Liver (tissue), 3 donors: ENCODE measurements around the gene LHFPL6.

Experiments used
- ATF3 ChIP-seq: IDR thresholded peaks from 2 replicates; pipeline ENCODE4 v1.6.1; 2016; ENCODE audit warnings: antibody characterized with exemption
- EGR1 ChIP-seq, 2 donors: IDR thresholded peaks; 2 replicates each; pipeline ENCODE4 v1.6.1; 2016 to 2018; ENCODE audit warnings: antibody characterized with exemption in 2 of 2, low read depth in 2 of 2
- GABPA ChIP-seq, 2 donors: IDR thresholded peaks in 1 of 2; conservative IDR thresholded peaks in 1 of 2; 2 replicates each; pipeline ENCODE4 v1.6.1; 2016; ENCODE audit warnings: antibody characterized with exemption in 2 of 2, mild to moderate bottlenecking in 1 of 2, moderate library complexity in 1 of 2
- JUND ChIP-seq, 2 donors: IDR thresholded peaks; 2 replicates each; pipeline ENCODE4 v1.6.1; 2016; ENCODE audit warnings: antibody characterized with exemption in 2 of 2
- MAX ChIP-seq: IDR thresholded peaks from 2 replicates; pipeline ENCODE4 v1.6.1; 2016; ENCODE audit warnings: antibody characterized with exemption
- NR2F2 ChIP-seq: IDR thresholded peaks from 2 replicates; pipeline ENCODE4 v1.6.1; 2016; ENCODE audit warnings: antibody characterized with exemption
- RAD21 ChIP-seq, 2 donors: IDR thresholded peaks; 2 replicates each; pipeline ENCODE4 v1.6.1; 2016; ENCODE audit warnings: antibody characterized with exemption in 2 of 2, mild to moderate bottlenecking in 2 of 2
- RXRA ChIP-seq, 2 donors: IDR thresholded peaks; 2 replicates each; pipeline ENCODE4 v1.6.1; 2017 to 2018; ENCODE audit warnings: antibody characterized with exemption in 2 of 2, mild to moderate bottlenecking in 1 of 2
- SP1 ChIP-seq: IDR thresholded peaks from 2 replicates; pipeline ENCODE4 v1.6.1; 2018; ENCODE audit warnings: antibody characterized with exemption, mild to moderate bottlenecking
- TAF1 ChIP-seq: conservative IDR thresholded peaks from 2 replicates; pipeline ENCODE4 v1.6.1; 2016; ENCODE audit warnings: antibody characterized with exemption, mild to moderate bottlenecking
- YY1 ChIP-seq: IDR thresholded peaks from 2 replicates; pipeline ENCODE4 v1.6.1; 2016; ENCODE audit warnings: antibody characterized with exemption, mild to moderate bottlenecking
- ZBTB33 ChIP-seq: IDR thresholded peaks from 2 replicates; pipeline ENCODE4 v1.6.1; 2016; ENCODE audit warnings: antibody characterized with exemption
- TF ChIP-seq, protein P1 (sequence below): IDR thresholded peaks from 2 replicates; pipeline ENCODE4 v1.6.1; 2016; ENCODE audit warnings: antibody characterized with exemption, mild to moderate bottlenecking
- TF ChIP-seq, protein P2 (sequence below): fragments of 150-350 bp; IDR thresholded peaks from 2 replicates; pipeline ENCODE4 v1.5.1; 2017; ENCODE audit warnings: improper control_type of control experiment, low read depth, low read length; ENCODE audit not compliant: missing input control
- donor health status: healthy.
- donor health status: healthy.

GRCh38 chr13:39315796-39316195 is 287.2 kb downstream of the LHFPL6 start:
- no peak for TF ChIP-seq YY1
- no peak for TF ChIP-seq GABPA (IDR thresholded peaks at IDR 0.05 in 1 of 2, conservative IDR thresholded peaks at IDR 0.05 in 1 of 2)
- TF ChIP-seq, protein P1, sequence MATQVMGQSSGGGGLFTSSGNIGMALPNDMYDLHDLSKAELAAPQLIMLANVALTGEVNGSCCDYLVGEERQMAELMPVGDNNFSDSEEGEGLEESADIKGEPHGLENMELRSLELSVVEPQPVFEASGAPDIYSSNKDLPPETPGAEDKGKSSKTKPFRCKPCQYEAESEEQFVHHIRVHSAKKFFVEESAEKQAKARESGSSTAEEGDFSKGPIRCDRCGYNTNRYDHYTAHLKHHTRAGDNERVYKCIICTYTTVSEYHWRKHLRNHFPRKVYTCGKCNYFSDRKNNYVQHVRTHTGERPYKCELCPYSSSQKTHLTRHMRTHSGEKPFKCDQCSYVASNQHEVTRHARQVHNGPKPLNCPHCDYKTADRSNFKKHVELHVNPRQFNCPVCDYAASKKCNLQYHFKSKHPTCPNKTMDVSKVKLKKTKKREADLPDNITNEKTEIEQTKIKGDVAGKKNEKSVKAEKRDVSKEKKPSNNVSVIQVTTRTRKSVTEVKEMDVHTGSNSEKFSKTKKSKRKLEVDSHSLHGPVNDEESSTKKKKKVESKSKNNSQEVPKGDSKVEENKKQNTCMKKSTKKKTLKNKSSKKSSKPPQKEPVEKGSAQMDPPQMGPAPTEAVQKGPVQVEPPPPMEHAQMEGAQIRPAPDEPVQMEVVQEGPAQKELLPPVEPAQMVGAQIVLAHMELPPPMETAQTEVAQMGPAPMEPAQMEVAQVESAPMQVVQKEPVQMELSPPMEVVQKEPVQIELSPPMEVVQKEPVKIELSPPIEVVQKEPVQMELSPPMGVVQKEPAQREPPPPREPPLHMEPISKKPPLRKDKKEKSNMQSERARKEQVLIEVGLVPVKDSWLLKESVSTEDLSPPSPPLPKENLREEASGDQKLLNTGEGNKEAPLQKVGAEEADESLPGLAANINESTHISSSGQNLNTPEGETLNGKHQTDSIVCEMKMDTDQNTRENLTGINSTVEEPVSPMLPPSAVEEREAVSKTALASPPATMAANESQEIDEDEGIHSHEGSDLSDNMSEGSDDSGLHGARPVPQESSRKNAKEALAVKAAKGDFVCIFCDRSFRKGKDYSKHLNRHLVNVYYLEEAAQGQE: no peak
- no peak for TF ChIP-seq TAF1
- TF ChIP-seq RAD21 (IDR thresholded peaks at IDR 0.05): no peak
- no peak for TF ChIP-seq SP1
- TF ChIP-seq, protein P2, sequence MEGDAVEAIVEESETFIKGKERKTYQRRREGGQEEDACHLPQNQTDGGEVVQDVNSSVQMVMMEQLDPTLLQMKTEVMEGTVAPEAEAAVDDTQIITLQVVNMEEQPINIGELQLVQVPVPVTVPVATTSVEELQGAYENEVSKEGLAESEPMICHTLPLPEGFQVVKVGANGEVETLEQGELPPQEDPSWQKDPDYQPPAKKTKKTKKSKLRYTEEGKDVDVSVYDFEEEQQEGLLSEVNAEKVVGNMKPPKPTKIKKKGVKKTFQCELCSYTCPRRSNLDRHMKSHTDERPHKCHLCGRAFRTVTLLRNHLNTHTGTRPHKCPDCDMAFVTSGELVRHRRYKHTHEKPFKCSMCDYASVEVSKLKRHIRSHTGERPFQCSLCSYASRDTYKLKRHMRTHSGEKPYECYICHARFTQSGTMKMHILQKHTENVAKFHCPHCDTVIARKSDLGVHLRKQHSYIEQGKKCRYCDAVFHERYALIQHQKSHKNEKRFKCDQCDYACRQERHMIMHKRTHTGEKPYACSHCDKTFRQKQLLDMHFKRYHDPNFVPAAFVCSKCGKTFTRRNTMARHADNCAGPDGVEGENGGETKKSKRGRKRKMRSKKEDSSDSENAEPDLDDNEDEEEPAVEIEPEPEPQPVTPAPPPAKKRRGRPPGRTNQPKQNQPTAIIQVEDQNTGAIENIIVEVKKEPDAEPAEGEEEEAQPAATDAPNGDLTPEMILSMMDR: no peak
- no peak for TF ChIP-seq ZBTB33
- TF ChIP-seq MAX: no peak
- TF ChIP-seq RXRA (IDR thresholded peaks at IDR 0.05): no peak
- no peak for TF ChIP-seq NR2F2
- no peak for TF ChIP-seq JUND (IDR thresholded peaks at IDR 0.05)
- no peak for TF ChIP-seq EGR1 (IDR thresholded peaks at IDR 0.05; ENCODE audit: low read depth in 2 of 2)
- TF ChIP-seq ATF3: no peak
